Activated effector memory CD4-positive, alpha-beta T cell treated with anti-CD3 and anti-CD28 coated beads, Interleukin-2, amount 50 U/mL, for 16 hours (primary cell): ENCODE results near the gene SYT6.
A peak's percentile ranks its signal among the peaks of the same experiment; 100 is the strongest.

Experiments
- DNase-seq: peaks from one replicate; pipeline ENCODE4 v3.0.0-alpha.2; 2020

Gene SYT6

GRCh38 chr1:114117654-114118053, 36.0 kb downstream of the SYT6 start:
- peak; percentile 42 for DNase-seq

GRCh38 chr1:114116086-114116485, 37.6 kb downstream of the SYT6 start:
- no peak for DNase-seq

GRCh38 chr1:114114185-114115094, 39.2 kb downstream of the SYT6 start:
- DNase-seq, result no peak

GRCh38 chr1:114113411-114114184, 40.1 kb downstream of the SYT6 start:
- DNase-seq, result no peak

- no peak for DNase-seq
These were observed 40.9 kb downstream of the SYT6 start for GRCh38 chr1:114112775-114113174.

- no peak for DNase-seq
These were observed 41.7 kb downstream of the SYT6 start for GRCh38 chr1:114111731-114112641.

- DNase-seq, result no peak
These were observed 43.7 kb downstream of the SYT6 start for GRCh38 chr1:114109981-114110380.

GRCh38 chr1:114108751-114109255, 44.9 kb downstream of the SYT6 start:
- DNase-seq, result peak; percentile 36

GRCh38 chr1:114107474-114108435, 45.9 kb downstream of the SYT6 start:
- DNase-seq, result peak; percentile 41

- no peak for DNase-seq
These were observed 48.2 kb downstream of the SYT6 start for GRCh38 chr1:114105421-114105979.

- no peak for DNase-seq
These were observed 48.7 kb downstream of the SYT6 start for GRCh38 chr1:114104949-114105348.

- peak; percentile 36 for DNase-seq
These were observed 49.7 kb downstream of the SYT6 start for GRCh38 chr1:114103992-114104391.

GRCh38 chr1:114102136-114102535, 51.5 kb downstream of the SYT6 start:
- DNase-seq, result no peak

GRCh38 chr1:114100148-114100547, 53.5 kb downstream of the SYT6 start:
- no peak for DNase-seq

GRCh38 chr1:114099268-114099667, 54.4 kb downstream of the SYT6 start:
- DNase-seq, result no peak

GRCh38 chr1:114097109-114097508, 56.6 kb downstream of the SYT6 start:
- DNase-seq, result peak; percentile 8

GRCh38 chr1:114094675-114095074, 59.0 kb downstream of the SYT6 start:
- DNase-seq, result peak; percentile 12

GRCh38 chr1:114094363-114094634, 59.4 kb downstream of the SYT6 start:
- no peak for DNase-seq

GRCh38 chr1:114093624-114094362, 59.9 kb downstream of the SYT6 start:
- peak; percentile 24 for DNase-seq
